IMR-90 (cell line): ENCODE results near the gene CD163L1. TPM values are rescaled to one million over a fixed set of nuclear protein-coding genes. Genes with fewer than 3 reads are reported as not detected.

Experiments
- ATAC-seq: fragments of 200-7000 bp; cut with Tn5 transposase; 2 replicates; pipeline ENCODE4 v1.9.1; 2020; ENCODE audit warnings: low read depth, mild to moderate bottlenecking, moderate library complexity
- BruUV-seq: library from RNA; stranded (reverse); fragments of 400-500 nt; replicated peaks from 2 replicates; lab custom pipeline; 2021; lab: Mats Ljungman, UMichigan
- CTCF ChIA-PET: fragments of 300-600 bp; formaldehyde crosslinking; extraction: SDS; loops from one replicate; lab custom pipeline; 2021; ENCODE audit warnings: antibody characterized with exemption; lab: Yijun Ruan, JAX
- POLR2A ChIA-PET: fragments of 300-600 bp; sonication (Branson Sonifier 250); formaldehyde crosslinking; loops from one replicate; lab custom pipeline; 2022; ENCODE audit warnings: antibody characterized with exemption; ENCODE audit not compliant: unreplicated experiment; lab: Charles Lee
- DNase-seq: peaks from one replicate; pipeline ENCODE4 v3.0.0; 2013
- H2AFZ ChIP-seq: replicated peaks from 2 replicates; pipeline ENCODE3; 2013; ENCODE audit warnings: low read length, mild to moderate bottlenecking; ENCODE audit not compliant: poor library complexity
- H2AK5ac ChIP-seq: 2 replicates; pipeline ENCODE4 v1.6.1; 2013; ENCODE audit warnings: low read depth, low read length, inconsistent platforms
- H2AK9ac ChIP-seq: replicated peaks from 2 replicates; pipeline ENCODE3; 2013; ENCODE audit warnings: mild to moderate bottlenecking, low read depth, low read length, moderate library complexity; ENCODE audit not compliant: poor library complexity
- H2BK120ac ChIP-seq: 2 replicates; pipeline ENCODE4 v1.6.1; 2013; ENCODE audit warnings: low read depth, low read length, inconsistent platforms
- H2BK15ac ChIP-seq: 3 replicates; pipeline ENCODE4 v1.6.1; 2013; ENCODE audit warnings: low read depth, low read length, inconsistent platforms
- H2BK20ac ChIP-seq: 2 replicates; pipeline ENCODE4 v1.6.1; 2013; ENCODE audit warnings: low read depth, mild to moderate bottlenecking, inconsistent platforms, low read length, moderate library complexity
- H2BK5ac ChIP-seq: 2 replicates; pipeline ENCODE4 v1.6.1; 2013; ENCODE audit warnings: mild to moderate bottlenecking, low read depth, low read length, inconsistent platforms; ENCODE audit not compliant: poor library complexity, severe bottlenecking
- H3K14ac ChIP-seq: replicated peaks from 2 replicates; pipeline ENCODE4 v1.6.1; 2013; ENCODE audit warnings: low read depth, low read length, inconsistent platforms
- H3K18ac ChIP-seq: 2 replicates; pipeline ENCODE4 v1.6.1; 2013; ENCODE audit warnings: low read depth, low read length, control low read depth
- H3K23ac ChIP-seq: 2 replicates; pipeline ENCODE4 v1.6.1; 2013; ENCODE audit warnings: low read depth, low read length, inconsistent platforms
- H3K27ac ChIP-seq: 2 replicates; pipeline ENCODE4 v1.5.1; 2013; ENCODE audit warnings: mild to moderate bottlenecking, control low read depth, low read length; ENCODE audit not compliant: insufficient read depth
- H3K27me3 ChIP-seq: 2 replicates; pipeline ENCODE4 v1.6.1; 2013; ENCODE audit warnings: low read length; ENCODE audit not compliant: control insufficient read depth, insufficient read depth
- H3K36me3 ChIP-seq: 2 replicates; pipeline ENCODE4 v1.6.1; 2013; ENCODE audit warnings: low read length, mixed read lengths; ENCODE audit not compliant: control insufficient read depth, insufficient read depth
- H3K4ac ChIP-seq: 2 replicates; pipeline ENCODE4 v1.6.1; 2013; ENCODE audit warnings: low read depth, low read length, inconsistent platforms
- H3K4me1 ChIP-seq: 2 replicates; pipeline ENCODE4 v1.6.1; 2013; ENCODE audit warnings: low read length, mixed read lengths; ENCODE audit not compliant: control insufficient read depth, insufficient read depth
- H3K4me2 ChIP-seq: 2 replicates; pipeline ENCODE4 v1.6.1; 2013; ENCODE audit warnings: low read depth, mild to moderate bottlenecking, control low read depth, low read length, moderate library complexity
- H3K4me3 ChIP-seq: 2 replicates; pipeline ENCODE4 v1.5.1; 2013; ENCODE audit warnings: low read depth, mild to moderate bottlenecking, control low read depth, low read length, moderate library complexity; ENCODE audit not compliant: insufficient read depth
- H3K56ac ChIP-seq: 2 replicates; pipeline ENCODE4 v1.6.1; 2013; ENCODE audit warnings: low read length, inconsistent platforms; ENCODE audit not compliant: insufficient read depth; ENCODE audit errors: extremely low read depth
- H3K79me1 ChIP-seq, 2 experiments: 2 replicates each; pipeline ENCODE4 v1.6.1; 2013; ENCODE audit warnings: low read length in 2 of 2, inconsistent platforms in 1 of 2, low read depth in 1 of 2
- H3K9ac ChIP-seq: 2 replicates; pipeline ENCODE4 v1.6.1; 2013; ENCODE audit warnings: low read depth, low read length, control low read depth
- H3K9me1 ChIP-seq: 2 replicates; pipeline ENCODE4 v1.6.1; 2013; ENCODE audit warnings: low read length, inconsistent platforms; ENCODE audit not compliant: insufficient read depth
- H3K9me3 ChIP-seq: 2 replicates; pipeline ENCODE4 v1.6.1; 2013; ENCODE audit warnings: low read length; ENCODE audit not compliant: control insufficient read depth, insufficient read depth
- H4K20me1 ChIP-seq: 2 replicates; pipeline ENCODE4 v1.6.1; 2013; ENCODE audit warnings: low read length, inconsistent platforms; ENCODE audit not compliant: insufficient read depth
- H4K5ac ChIP-seq: 2 replicates; pipeline ENCODE4 v1.6.1; 2013; ENCODE audit warnings: mild to moderate bottlenecking, low read depth, low read length, control low read depth
- H4K8ac ChIP-seq, 2 experiments: 2 replicates each; pipeline ENCODE4 v1.6.1; 2013; ENCODE audit warnings: low read depth in 2 of 2, low read length in 2 of 2, control low read depth in 1 of 2, inconsistent platforms in 1 of 2
- H4K91ac ChIP-seq: 2 replicates; pipeline ENCODE4 v1.6.1; 2013; ENCODE audit warnings: low read depth, low read length, inconsistent platforms; ENCODE audit not compliant: insufficient read depth
- BHLHE40 ChIP-seq: fragments of 150-350 bp; IDR thresholded peaks from 2 replicates; pipeline ENCODE4 v1.6.1; 2016; ENCODE audit warnings: mild to moderate bottlenecking, low read depth, low read length
- CEBPB ChIP-seq: IDR thresholded peaks from 2 replicates; pipeline ENCODE4 v1.6.1; 2012; ENCODE audit warnings: low read depth, low read length, improper control_type of control experiment
- CHD1 ChIP-seq: IDR thresholded peaks from 2 replicates; pipeline ENCODE4 v1.6.1; 2012; ENCODE audit warnings: low read depth, low read length, improper control_type of control experiment
- CTCF ChIP-seq: conservative IDR thresholded peaks from 2 replicates; pipeline ENCODE4 v1.5.1; 2012; ENCODE audit warnings: mild to moderate bottlenecking, low read depth, low read length, improper control_type of control experiment
- ELK1 ChIP-seq: fragments of 150-350 bp; IDR thresholded peaks from 2 replicates; pipeline ENCODE4 v1.6.1; 2016; ENCODE audit warnings: low read depth, mild to moderate bottlenecking, low read length, moderate library complexity, borderline replicate concordance
- FOS ChIP-seq: fragments of 150-350 bp; IDR thresholded peaks from 2 replicates; pipeline ENCODE4 v1.6.1; 2016; ENCODE audit warnings: low read depth, low read length
- MAFK ChIP-seq: IDR thresholded peaks from 2 replicates; pipeline ENCODE4 v1.6.1; 2012; ENCODE audit warnings: low read depth, low read length, improper control_type of control experiment
- MXI1 ChIP-seq: IDR thresholded peaks from 2 replicates; pipeline ENCODE4 v1.6.1; 2012; ENCODE audit warnings: low read depth, mild to moderate bottlenecking, low read length, moderate library complexity, borderline replicate concordance
- NFE2L2 ChIP-seq: fragments of 150-350 bp; IDR thresholded peaks from 2 replicates; pipeline ENCODE4 v1.6.1; 2016; ENCODE audit warnings: low read depth, mild to moderate bottlenecking, low read length
- RCOR1 ChIP-seq: IDR thresholded peaks from 2 replicates; pipeline ENCODE4 v1.6.1; 2012; ENCODE audit warnings: mild to moderate bottlenecking, low read length, improper control_type of control experiment; ENCODE audit not compliant: insufficient replicate concordance
- RFX5 ChIP-seq: IDR thresholded peaks from 2 replicates; pipeline ENCODE4 v1.8.0; 2012; ENCODE audit warnings: low read depth, mild to moderate bottlenecking, low read length, moderate library complexity
- SMC3 ChIP-seq: fragments of 150-350 bp; IDR thresholded peaks from 2 replicates; pipeline ENCODE4 v1.6.1; 2016; ENCODE audit warnings: low read depth, mild to moderate bottlenecking, antibody characterized with exemption, low read length, moderate library complexity
- WGBS, 2 experiments: methylation state at CpG; one replicate each; pipeline versions ENCODE4 v1.1.5 to v1.1.7; 2013; ENCODE audit warnings: missing lambda C conversion rate in 2 of 2; ENCODE audit not compliant: insufficient read length in 1 of 2; ENCODE audit errors: extremely low coverage in 2 of 2; 5-methylcytosine and 5-hydroxymethylcytosine counted together
- dilution Hi-C: fragments of 300-500 bp; cut with HindIII; formaldehyde crosslinking; loops from one replicate; pipeline ENCODE4 v1.14.3; 2018; ENCODE audit warnings: low sequenced_read_pairs; ENCODE audit not compliant: unreplicated experiment
- in situ Hi-C: fragments of 300-500 bp; cut with MboI; formaldehyde crosslinking; loops from 3 replicates; pipeline ENCODE4 v1.14.3; 2019; ENCODE audit warnings: low sequenced_read_pairs, inconsistent platforms, mixed read lengths
- intact Hi-C: fragments of 100-400 bp; cut with micrococcal nuclease; formaldehyde crosslinking; loops from 2 replicates; pipeline ENCODE4 v1.10.0; 2022
- polyA plus RNA-seq, 3 experiments: library from polyadenylated mRNA; depleted of rRNA; stranded (reverse); fragments of >200 nt; gene quantifications; 2 replicates each; pipeline ENCODE4 v1.2.3, GENCODE V29; 2012; ENCODE audit warnings: low replicate concordance in 1 of 3
- total RNA-seq: library from RNA; depleted of rRNA; stranded (reverse); fragments of >200 nt; gene quantifications from 2 replicates; pipeline ENCODE4 v1.2.3, GENCODE V29; 2012

Gene CD163L1
- total and polyA plus RNA-seq, 2 of the 4 experiments (the other 2 are of a cell fraction): 0.50 to 1.6 TPM

- no peak for TF ChIP-seq SMC3
These were observed 10.6 kb downstream of the CD163L1 start (continued) for GRCh38 chr12:7433276-7433822.

GRCh38 chr12:7431993-7432685, 11.8 kb downstream of the CD163L1 start:
- intact Hi-C loops: no loop called here
- Histone ChIP-seq H2BK5ac (peak overlapping the region; percentile 59), H4K5ac (no peak overlapping the region; the same call in 1 of the 2 replicates), H3K36me3 (no peaks in the 10 kb centered on the region), H3K79me1 (no peaks in the 10 kb centered on the region), H2BK15ac (peak overlapping the region; percentile 85; the same call in 2 of the 3 replicates), H3K9me3 (no peaks in the 10 kb centered on the region), H3K4me2 (peak overlapping the region; percentile 8; the same call in 1 of the 2 replicates), H3K27ac (no peak overlapping the region; the same call in 1 of the 2 replicates), H3K9me1 (no peaks in the 10 kb centered on the region; the same call in 1 of the 2 replicates), H3K4me1 (peaks cover 3% of the 10 kb centered on the region; the same call in 1 of the 2 replicates), H2BK120ac (peak overlapping the region; percentile 66), H3K9ac (no peak overlapping the region), H2AFZ (no peak overlapping the region), H4K8ac (peak overlapping the region in 1 of 2 experiments; percentile 44; a peak in 2 of 4 replicates), H4K91ac (peak overlapping the region; percentile 36; the same call in 1 of the 2 replicates), H4K20me1 (no peaks in the 10 kb centered on the region), H3K56ac (no peak overlapping the region), H3K18ac (peak overlapping the region; percentile 71; the same call in 1 of the 2 replicates), H2AK5ac (peak overlapping the region; percentile 42), H3K27me3 (no peaks in the 10 kb centered on the region), H3K4me3 (no peak overlapping the region), H2BK20ac (peak overlapping the region; percentile 10), H3K4ac (peak overlapping the region; percentile 14; the same call in 1 of the 2 replicates), H3K23ac (no peak overlapping the region), H3K14ac (no peak overlapping the region), H2AK9ac (no peak overlapping the region)
- WGBS, 2 experiments: 83 to 100% methylated on average over 1 to 4 of the region's 5 CpGs
- peak; percentile 1 for DNase-seq
- dilution Hi-C loops: no loop called here
- POLR2A ChIA-PET: no interaction called here
- in situ Hi-C loops: no loop called here
- BruUV-seq: no TSS peak
- CTCF ChIA-PET: no interaction called here
- no peak for ATAC-seq
- no peak for TF ChIP-seq CEBPB
- TF ChIP-seq SMC3: no peak
- TF ChIP-seq RFX5: no peak
- TF ChIP-seq ELK1: no peak
- TF ChIP-seq CTCF: no peak
- TF ChIP-seq MXI1: no peak
- no peak for TF ChIP-seq RCOR1
- TF ChIP-seq MAFK: no peak
- no peak for TF ChIP-seq NFE2L2
- no peak for TF ChIP-seq BHLHE40
- TF ChIP-seq CHD1: no peak
- TF ChIP-seq FOS: no peak
